ENCODE measurements around the gene CCDC80. TPM values are rescaled to one million over a fixed set of nuclear protein-coding genes. Genes with fewer than 3 reads are reported as not detected.

CCDC80 gene
- total RNA-seq, 1 experiment from 2014 or later = 26.2 TPM

DNA sequence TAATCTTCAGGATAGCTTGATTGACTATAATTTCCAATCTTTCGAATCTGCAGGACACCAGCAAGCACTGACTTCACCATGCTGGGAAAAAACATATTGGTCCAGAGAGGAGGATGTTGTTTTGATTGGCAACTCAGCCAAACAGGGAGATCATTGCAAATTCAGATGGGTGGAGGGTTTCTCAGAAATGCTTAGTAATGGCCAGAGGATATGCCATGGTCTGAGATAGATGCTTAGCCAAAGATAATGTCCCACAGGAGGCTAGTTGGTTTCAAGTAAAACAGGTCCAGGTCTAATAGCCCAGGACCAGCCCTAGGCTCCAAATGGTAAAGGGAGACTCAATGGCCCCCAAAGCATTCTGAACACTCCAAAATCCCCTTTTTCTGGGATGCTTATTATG is 46.7 kb upstream of the CCDC80 start:
- TF ChIP-seq, protein P1, sequence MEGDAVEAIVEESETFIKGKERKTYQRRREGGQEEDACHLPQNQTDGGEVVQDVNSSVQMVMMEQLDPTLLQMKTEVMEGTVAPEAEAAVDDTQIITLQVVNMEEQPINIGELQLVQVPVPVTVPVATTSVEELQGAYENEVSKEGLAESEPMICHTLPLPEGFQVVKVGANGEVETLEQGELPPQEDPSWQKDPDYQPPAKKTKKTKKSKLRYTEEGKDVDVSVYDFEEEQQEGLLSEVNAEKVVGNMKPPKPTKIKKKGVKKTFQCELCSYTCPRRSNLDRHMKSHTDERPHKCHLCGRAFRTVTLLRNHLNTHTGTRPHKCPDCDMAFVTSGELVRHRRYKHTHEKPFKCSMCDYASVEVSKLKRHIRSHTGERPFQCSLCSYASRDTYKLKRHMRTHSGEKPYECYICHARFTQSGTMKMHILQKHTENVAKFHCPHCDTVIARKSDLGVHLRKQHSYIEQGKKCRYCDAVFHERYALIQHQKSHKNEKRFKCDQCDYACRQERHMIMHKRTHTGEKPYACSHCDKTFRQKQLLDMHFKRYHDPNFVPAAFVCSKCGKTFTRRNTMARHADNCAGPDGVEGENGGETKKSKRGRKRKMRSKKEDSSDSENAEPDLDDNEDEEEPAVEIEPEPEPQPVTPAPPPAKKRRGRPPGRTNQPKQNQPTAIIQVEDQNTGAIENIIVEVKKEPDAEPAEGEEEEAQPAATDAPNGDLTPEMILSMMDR (IDR thresholded peaks at IDR 0.05; ENCODE audit: insufficient read depth in 1 of 2, low read depth in 1 of 2, low read length in 1 of 2, severe bottlenecking in 1 of 2, unreplicated experiment in 1 of 2) = no peak
- ChIA-PET CTCF (interaction anchor here (0.7 kb wide), 1 partner anchor 988 kb away, joined by 4 read pairs; no protein-coding TSS in a partner anchor), POLR2A (no interaction called here)
- Histone ChIP-seq H3K9me3 (no peaks in the 10 kb centered on the region), H3K4me3 (ENCODE audit: low read depth, low read length) (no peak overlapping the region), H3K27me3 (replicated peaks; ENCODE audit: control insufficient read depth, insufficient read depth, low read length) (no peaks in the 10 kb centered on the region), H3K36me3 (ENCODE audit: control insufficient read depth, insufficient read depth, low read length) (no peaks in the 10 kb centered on the region), H3K4me1 (peaks cover 44% of the 10 kb centered on the region)
- H3K27ac Mint-ChIP-seq (ENCODE audit: unreplicated experiment) = no peak overlapping the region
- H3K4me3 Mint-ChIP-seq (ENCODE audit: unreplicated experiment) = no peak overlapping the region
- peaks cover 26% of the 10 kb centered on the region for H3K4me1 Mint-ChIP-seq (ENCODE audit: low read depth, unreplicated experiment)
- no TSS peak for BruUV-seq (replicated peaks)
- no peaks in the 10 kb centered on the region for H3K9me3 Mint-ChIP-seq (ENCODE audit: unreplicated experiment)
- no peaks in the 10 kb centered on the region for H3K36me3 Mint-ChIP-seq (ENCODE audit: insufficient read depth, unreplicated experiment)
- DNase-seq = no peak
- intact Hi-C loops (cut with micrococcal nuclease; ENCODE audit: unreplicated experiment) = loop anchor here (1.0 kb wide), 1 partner anchor 40 kb away; no protein-coding TSS in a partner anchor
- no peaks in the 10 kb centered on the region for H3K27me3 Mint-ChIP-seq (ENCODE audit: insufficient read depth, unreplicated experiment)

DNA sequence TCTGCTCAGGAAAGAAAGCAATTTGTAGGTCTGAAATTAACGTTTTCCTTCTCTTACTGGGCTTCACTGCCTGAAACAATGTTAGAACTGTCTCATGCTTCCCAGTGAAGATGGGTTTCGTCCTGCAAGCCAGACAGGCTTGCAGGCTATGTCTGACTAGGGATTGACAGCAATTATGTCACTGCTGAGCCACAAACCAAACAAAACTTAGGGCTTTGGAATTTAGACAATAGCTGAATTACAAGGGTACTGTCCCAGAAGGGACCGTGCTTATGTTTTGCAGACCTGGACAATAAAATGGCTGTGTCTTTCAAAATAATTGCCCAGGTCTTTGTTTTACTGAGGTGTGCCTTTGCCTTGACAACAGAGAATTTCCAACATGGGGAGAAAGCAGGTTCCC is 46.3 kb upstream of the CCDC80 start:
- H3K36me3 Mint-ChIP-seq (ENCODE audit: insufficient read depth, unreplicated experiment) = no peaks in the 10 kb centered on the region
- H3K9me3 Mint-ChIP-seq (ENCODE audit: unreplicated experiment) = no peaks in the 10 kb centered on the region
- H3K27ac Mint-ChIP-seq (ENCODE audit: unreplicated experiment) = no peak overlapping the region
- BruUV-seq (replicated peaks) = no TSS peak
- Histone ChIP-seq H3K36me3 (ENCODE audit: control insufficient read depth, insufficient read depth, low read length) (no peaks in the 10 kb centered on the region), H3K27me3 (replicated peaks; ENCODE audit: control insufficient read depth, insufficient read depth, low read length) (no peaks in the 10 kb centered on the region), H3K4me3 (ENCODE audit: low read depth, low read length) (no peak overlapping the region), H3K4me1 (peaks cover 43% of the 10 kb centered on the region), H3K9me3 (no peaks in the 10 kb centered on the region)
- TF ChIP-seq, protein P1 (IDR thresholded peaks at IDR 0.05; ENCODE audit: insufficient read depth in 1 of 2, low read depth in 1 of 2, low read length in 1 of 2, severe bottlenecking in 1 of 2, unreplicated experiment in 1 of 2) = no peak
- no peaks in the 10 kb centered on the region for H3K27me3 Mint-ChIP-seq (ENCODE audit: insufficient read depth, unreplicated experiment)
- no peak overlapping the region for H3K4me3 Mint-ChIP-seq (ENCODE audit: unreplicated experiment)
- ChIA-PET CTCF (interaction anchor here (0.7 kb wide), 1 partner anchor 988 kb away, joined by 4 read pairs; no protein-coding TSS in a partner anchor), POLR2A (no interaction called here)
- intact Hi-C loops (cut with micrococcal nuclease; ENCODE audit: unreplicated experiment) = no loop called here
- H3K4me1 Mint-ChIP-seq (ENCODE audit: low read depth, unreplicated experiment) = peaks cover 22% of the 10 kb centered on the region
- no peak for DNase-seq

DNA sequence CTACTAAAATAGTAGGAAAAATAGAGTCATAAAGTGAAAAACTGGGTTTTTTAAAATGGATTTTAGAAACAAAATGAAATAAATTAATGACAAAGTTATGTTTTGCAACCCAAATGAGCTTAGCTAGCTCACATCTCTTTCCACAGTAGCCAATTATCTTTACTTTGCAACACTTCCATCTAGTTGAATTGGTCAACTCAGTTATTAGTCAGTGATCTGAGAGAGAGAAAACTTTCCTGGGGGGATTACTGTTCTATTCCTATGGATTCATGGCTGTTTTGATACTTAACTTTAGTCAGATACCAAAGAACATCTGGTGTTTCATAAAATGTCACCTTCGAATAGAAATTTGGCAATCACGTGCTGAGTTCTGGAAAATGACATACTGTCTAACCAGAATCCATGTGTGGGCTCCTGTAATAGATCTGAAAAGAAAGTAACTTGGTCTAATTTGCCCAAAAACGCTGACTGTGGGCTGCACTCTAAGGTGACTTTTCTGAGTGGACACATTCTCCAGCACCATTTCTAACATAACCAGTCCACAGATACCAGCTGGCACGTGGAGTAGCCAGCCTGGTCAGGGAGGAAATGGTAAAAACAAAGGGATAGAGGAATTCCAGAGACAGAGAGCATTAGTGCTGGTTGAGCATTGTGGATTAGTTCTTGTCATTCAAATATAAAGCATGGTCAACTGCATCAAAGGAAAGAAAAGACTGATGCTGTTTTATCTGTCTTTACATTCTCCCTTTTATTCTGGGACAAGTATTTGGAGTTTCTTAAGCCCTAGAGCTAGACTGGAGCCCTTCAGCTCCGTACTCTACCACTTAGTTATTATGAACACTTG is 45.2 kb upstream of the CCDC80 start:
- no peaks in the 10 kb centered on the region for H3K36me3 ChIP-seq (ENCODE audit: control insufficient read depth, insufficient read depth, low read length)
- ChIA-PET POLR2A (no interaction called here), CTCF (interaction anchor here (0.9 kb wide), 1 partner anchor 104 kb away, joined by 3 read pairs; no protein-coding TSS in a partner anchor)
- BruUV-seq (replicated peaks) = no TSS peak
- peaks cover 43% of the 10 kb centered on the region for H3K4me1 ChIP-seq
- no peaks in the 10 kb centered on the region for H3K9me3 ChIP-seq
- DNase-seq = no peak
- Mint-ChIP-seq H3K4me1 (ENCODE audit: low read depth, unreplicated experiment) (peaks cover 20% of the 10 kb centered on the region), H3K27me3 (ENCODE audit: insufficient read depth, unreplicated experiment) (no peaks in the 10 kb centered on the region), H3K9me3 (ENCODE audit: unreplicated experiment) (no peaks in the 10 kb centered on the region), H3K4me3 (ENCODE audit: unreplicated experiment) (no peak overlapping the region), H3K36me3 (ENCODE audit: insufficient read depth, unreplicated experiment) (no peaks in the 10 kb centered on the region), H3K27ac (ENCODE audit: unreplicated experiment) (no peak overlapping the region)
- intact Hi-C loops (cut with micrococcal nuclease; ENCODE audit: unreplicated experiment) = no loop called here
- no peaks in the 10 kb centered on the region for H3K27me3 ChIP-seq (replicated peaks; ENCODE audit: control insufficient read depth, insufficient read depth, low read length)
- TF ChIP-seq, protein P1 (IDR thresholded peaks at IDR 0.05; ENCODE audit: insufficient read depth in 1 of 2, low read depth in 1 of 2, low read length in 1 of 2, severe bottlenecking in 1 of 2, unreplicated experiment in 1 of 2) = no peak
- no peak overlapping the region for H3K4me3 ChIP-seq (ENCODE audit: low read depth, low read length)
